NCI-H1694 (cell line): ENCODE data around the gene TGM5.

Experiments used
- DNase-seq: peaks from one replicate; lab custom pipeline; 2025; lab: John Stamatoyannopoulos, UW

TGM5 gene

GRCh38 chr15:43196760-43197548 lies 69.8 kb downstream of the TGM5 start:
- DNase-seq: no peak

- DNase-seq: no peak
Measured at GRCh38 chr15:43194795-43195194, 71.9 kb downstream of the TGM5 start.

GRCh38 chr15:43193710-43194109 lies 73.0 kb downstream of the TGM5 start:
- no peak for DNase-seq

- DNase-seq: no peak
Measured at GRCh38 chr15:43190178-43190577, 76.5 kb downstream of the TGM5 start.

GRCh38 chr15:43189296-43189695 lies 77.4 kb downstream of the TGM5 start:
- DNase-seq: no peak

- peak; percentile 21 for DNase-seq
Measured at GRCh38 chr15:43187544-43188155, 79.1 kb downstream of the TGM5 start.

GRCh38 chr15:43186003-43186353 lies 80.8 kb downstream of the TGM5 start:
- DNase-seq: no peak

- DNase-seq: peak; percentile 50
Measured at GRCh38 chr15:43185157-43186002, 81.3 kb downstream of the TGM5 start, which contains the start of gene CCNDBP1. CCNDBP1 (plus strand) TSS chr15:43185403; CDS start chr15:43185499, 96 bp downstream.

- no peak for DNase-seq
Measured at GRCh38 chr15:43184407-43185124, 82.2 kb downstream of the TGM5 start.

GRCh38 chr15:43183270-43183669 lies 83.5 kb downstream of the TGM5 start:
- no peak for DNase-seq
